Nephron (organoid): ENCODE data around the gene CPOX.

Experiments
- H3K27ac Mint-ChIP-seq, 3 experiments: 2 replicates each; pipeline ENCODE4 v1.8.0; 2020; ENCODE audit warnings: mixed read lengths in 3 of 3, mild to moderate bottlenecking in 2 of 3, moderate library complexity in 1 of 3
- H3K27me3 Mint-ChIP-seq: 2 replicates; pipeline ENCODE4 v1.8.0; 2021; ENCODE audit warnings: low read depth, mild to moderate bottlenecking, moderate library complexity, mixed read lengths
- H3K36me3 Mint-ChIP-seq: 2 replicates; pipeline ENCODE4 v1.8.0; 2020; ENCODE audit warnings: low read depth, mixed read lengths
- H3K4me1 Mint-ChIP-seq: 2 replicates; pipeline ENCODE4 v1.8.0; 2020; ENCODE audit warnings: mixed read lengths
- H3K4me3 Mint-ChIP-seq, 3 experiments: 2 replicates each; pipeline ENCODE4 v1.8.0; 2020; ENCODE audit warnings: mild to moderate bottlenecking in 3 of 3, mixed read lengths in 3 of 3, moderate library complexity in 2 of 3
- H3K9me3 Mint-ChIP-seq: 2 replicates; pipeline ENCODE4 v1.8.0; 2020; ENCODE audit warnings: mixed read lengths
- TF ChIP-seq, protein P1 (sequence below), 3 experiments: fragments of 200-600 bp; sonication (generic); IDR thresholded peaks; one replicate each; pipeline ENCODE4 v1.5.0; 2021; ENCODE audit warnings: antibody characterized with exemption in 3 of 3; ENCODE audit not compliant: unreplicated experiment in 3 of 3

Gene CPOX

DNA sequence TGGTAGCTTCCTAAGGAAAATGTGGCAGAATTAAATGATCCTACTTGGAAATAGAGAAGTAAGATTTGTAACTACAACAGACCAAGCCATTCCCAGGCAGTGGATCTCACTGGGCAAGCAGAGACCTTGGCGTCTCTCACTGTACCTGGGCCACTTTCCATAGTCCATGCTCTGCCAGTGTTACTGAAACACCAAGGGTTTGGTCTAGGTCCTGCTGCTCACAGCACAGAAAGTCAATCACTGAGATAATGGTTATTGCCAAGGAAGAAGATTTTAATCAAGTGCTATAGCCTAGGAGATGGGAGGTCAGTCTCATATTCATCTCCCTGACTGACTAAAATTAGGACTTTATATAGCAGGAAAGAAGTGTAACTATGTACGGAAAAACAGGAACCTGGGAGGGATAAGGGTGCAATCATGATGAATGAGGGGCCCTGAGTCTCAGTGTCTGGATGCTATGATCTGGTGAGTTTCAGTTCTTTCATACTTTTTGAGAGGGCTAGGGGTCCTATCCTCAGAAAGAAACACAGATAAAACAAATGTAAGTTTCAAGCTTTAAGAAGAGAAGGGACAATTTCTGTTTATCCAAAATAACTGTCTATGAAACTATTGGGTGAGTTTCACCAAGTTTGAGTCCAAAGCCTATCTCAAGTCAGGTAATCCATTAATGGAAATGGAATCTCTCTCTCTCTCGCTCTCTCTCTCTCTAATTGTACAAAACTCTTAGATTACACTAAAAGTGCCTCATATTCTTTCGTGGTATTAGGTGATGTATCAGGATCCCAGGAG, 41.0 kb downstream of the CPOX start:
- H3K36me3 Mint-ChIP-seq, result no peaks in the 10 kb centered on the region
- TF ChIP-seq, protein P1, sequence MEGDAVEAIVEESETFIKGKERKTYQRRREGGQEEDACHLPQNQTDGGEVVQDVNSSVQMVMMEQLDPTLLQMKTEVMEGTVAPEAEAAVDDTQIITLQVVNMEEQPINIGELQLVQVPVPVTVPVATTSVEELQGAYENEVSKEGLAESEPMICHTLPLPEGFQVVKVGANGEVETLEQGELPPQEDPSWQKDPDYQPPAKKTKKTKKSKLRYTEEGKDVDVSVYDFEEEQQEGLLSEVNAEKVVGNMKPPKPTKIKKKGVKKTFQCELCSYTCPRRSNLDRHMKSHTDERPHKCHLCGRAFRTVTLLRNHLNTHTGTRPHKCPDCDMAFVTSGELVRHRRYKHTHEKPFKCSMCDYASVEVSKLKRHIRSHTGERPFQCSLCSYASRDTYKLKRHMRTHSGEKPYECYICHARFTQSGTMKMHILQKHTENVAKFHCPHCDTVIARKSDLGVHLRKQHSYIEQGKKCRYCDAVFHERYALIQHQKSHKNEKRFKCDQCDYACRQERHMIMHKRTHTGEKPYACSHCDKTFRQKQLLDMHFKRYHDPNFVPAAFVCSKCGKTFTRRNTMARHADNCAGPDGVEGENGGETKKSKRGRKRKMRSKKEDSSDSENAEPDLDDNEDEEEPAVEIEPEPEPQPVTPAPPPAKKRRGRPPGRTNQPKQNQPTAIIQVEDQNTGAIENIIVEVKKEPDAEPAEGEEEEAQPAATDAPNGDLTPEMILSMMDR (IDR thresholded peaks at IDR 0.05; ENCODE audit: unreplicated experiment in 3 of 3), result no peak
- no peaks in the 10 kb centered on the region for H3K4me1 Mint-ChIP-seq
- no peaks in the 10 kb centered on the region for H3K27me3 Mint-ChIP-seq
- H3K27ac Mint-ChIP-seq, result no peak overlapping the region
- H3K9me3 Mint-ChIP-seq, result no peaks in the 10 kb centered on the region
- no peak overlapping the region for H3K4me3 Mint-ChIP-seq

DNA sequence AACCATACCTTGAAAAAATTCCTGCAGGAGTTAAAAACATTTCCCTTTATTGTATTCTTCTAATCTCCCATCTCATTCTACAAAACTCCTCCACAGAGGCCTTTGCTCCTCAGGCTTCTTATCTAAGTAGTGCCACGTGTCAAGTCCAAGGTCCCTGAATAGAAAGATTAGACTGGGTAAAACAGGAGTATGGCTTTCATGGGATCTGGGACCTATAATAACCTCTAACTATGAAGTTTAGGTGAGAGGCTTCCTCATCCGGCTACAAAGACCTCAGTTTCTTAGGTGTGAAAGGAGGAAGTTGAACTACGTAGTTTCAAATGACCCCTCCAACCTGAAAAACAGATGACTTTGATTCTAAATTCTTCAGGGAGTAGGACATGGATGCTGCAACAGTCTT, 41.7 kb downstream of the CPOX start:
- Mint-ChIP-seq H3K4me3 (no peak overlapping the region), H3K36me3 (no peaks in the 10 kb centered on the region), H3K27me3 (no peaks in the 10 kb centered on the region), H3K4me1 (no peaks in the 10 kb centered on the region), H3K9me3 (no peaks in the 10 kb centered on the region), H3K27ac (no peak overlapping the region)
- TF ChIP-seq, protein P1 (IDR thresholded peaks at IDR 0.05; ENCODE audit: unreplicated experiment in 3 of 3), result no peak

DNA sequence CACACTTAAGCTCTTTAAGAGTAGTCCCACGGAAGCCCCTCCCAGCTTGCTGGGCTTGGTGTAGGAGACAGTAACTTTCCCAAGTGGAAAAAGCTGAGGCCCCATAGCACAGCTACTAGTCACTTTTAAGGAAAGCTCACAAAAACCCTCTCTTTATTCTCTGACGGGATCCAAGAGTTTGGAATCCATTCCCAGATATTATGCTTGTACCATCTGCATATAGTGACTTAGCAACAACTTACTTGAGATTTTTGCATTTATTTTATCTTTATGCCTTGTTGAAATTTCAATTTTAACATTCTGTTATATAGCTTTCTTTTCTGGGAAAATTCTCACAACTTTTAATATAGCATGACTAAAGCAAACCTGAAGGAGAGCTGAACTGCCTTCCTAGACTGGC, 42.2 kb downstream of the CPOX start:
- H3K4me3 Mint-ChIP-seq, result no peak overlapping the region
- no peaks in the 10 kb centered on the region for H3K36me3 Mint-ChIP-seq
- TF ChIP-seq, protein P1 (IDR thresholded peaks at IDR 0.05; ENCODE audit: unreplicated experiment in 3 of 3), result no peak
- no peaks in the 10 kb centered on the region for H3K4me1 Mint-ChIP-seq
- no peaks in the 10 kb centered on the region for H3K9me3 Mint-ChIP-seq
- no peak overlapping the region for H3K27ac Mint-ChIP-seq
- H3K27me3 Mint-ChIP-seq, result no peaks in the 10 kb centered on the region

DNA sequence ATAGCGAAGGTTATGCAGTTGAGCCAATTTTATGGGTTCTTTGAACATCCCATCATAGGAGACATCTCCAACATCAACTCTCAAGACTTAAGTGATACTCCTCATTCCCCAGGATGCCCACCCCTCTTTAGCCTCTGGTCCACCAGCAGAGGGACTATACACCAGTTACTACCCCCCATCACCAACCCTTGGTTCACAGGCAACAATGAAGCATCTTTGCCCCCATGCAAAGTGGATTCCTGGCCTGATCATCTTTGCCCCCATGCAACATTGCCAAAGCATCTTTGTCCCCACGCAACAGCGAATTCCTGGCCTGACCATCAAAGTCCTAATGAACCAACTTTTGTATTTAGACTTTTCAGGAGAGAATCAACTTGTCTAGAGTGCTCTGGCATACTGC, 42.6 kb downstream of the CPOX start:
- Mint-ChIP-seq H3K36me3 (no peaks in the 10 kb centered on the region), H3K27me3 (no peaks in the 10 kb centered on the region), H3K9me3 (no peaks in the 10 kb centered on the region), H3K27ac (no peak overlapping the region), H3K4me3 (no peak overlapping the region), H3K4me1 (no peaks in the 10 kb centered on the region)
- TF ChIP-seq, protein P1 (IDR thresholded peaks at IDR 0.05; ENCODE audit: unreplicated experiment in 3 of 3), result no peak

DNA sequence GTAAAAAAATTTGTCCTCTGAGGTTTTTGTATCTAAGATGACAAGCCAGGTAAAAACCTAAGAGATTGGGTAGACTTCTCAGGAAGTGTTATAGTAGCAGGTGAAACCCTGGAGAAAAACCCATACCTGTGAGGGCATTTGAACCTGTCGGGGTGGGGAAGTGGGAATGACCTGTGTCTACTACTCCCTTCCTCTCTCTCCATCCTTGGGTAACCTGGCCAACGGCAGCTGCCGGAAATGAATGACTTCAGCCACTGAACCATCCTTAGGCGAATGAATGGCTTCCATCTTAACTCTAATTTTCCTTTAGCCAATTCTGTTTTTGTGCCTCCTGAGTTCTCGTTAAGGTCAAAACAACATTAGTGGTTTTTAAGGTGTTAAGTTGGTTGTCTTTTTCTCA, 44.9 kb downstream of the CPOX start:
- no peak overlapping the region for H3K4me3 Mint-ChIP-seq
- H3K36me3 Mint-ChIP-seq, result no peaks in the 10 kb centered on the region
- no peaks in the 10 kb centered on the region for H3K4me1 Mint-ChIP-seq
- peaks cover 3% of the 10 kb centered on the region for H3K27me3 Mint-ChIP-seq
- no peak overlapping the region for H3K27ac Mint-ChIP-seq
- TF ChIP-seq, protein P1 (IDR thresholded peaks at IDR 0.05; ENCODE audit: unreplicated experiment in 3 of 3), result no peak
- H3K9me3 Mint-ChIP-seq, result no peaks in the 10 kb centered on the region

DNA sequence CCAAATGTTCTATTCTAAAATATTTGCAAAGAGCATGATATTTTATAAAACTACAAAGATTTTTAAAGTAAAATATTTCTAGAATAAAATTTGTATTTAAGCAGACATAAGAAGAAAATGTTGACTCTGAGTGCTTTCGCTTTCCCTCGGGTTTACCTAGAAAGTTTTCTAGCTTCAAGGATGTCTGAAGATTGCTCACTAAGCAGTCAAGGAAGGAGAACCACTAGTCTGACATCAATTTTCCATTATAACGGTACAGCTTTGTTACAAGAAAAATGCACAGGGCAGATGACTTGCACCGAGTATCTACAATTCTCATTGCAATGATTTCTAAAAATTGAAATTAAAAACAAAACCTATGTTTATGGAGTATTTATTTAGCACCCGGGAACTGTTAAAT, 47.5 kb downstream of the CPOX start:
- no peaks in the 10 kb centered on the region for H3K9me3 Mint-ChIP-seq
- H3K4me1 Mint-ChIP-seq, result no peaks in the 10 kb centered on the region
- no peak overlapping the region for H3K27ac Mint-ChIP-seq
- H3K4me3 Mint-ChIP-seq, result no peak overlapping the region
- H3K36me3 Mint-ChIP-seq, result no peaks in the 10 kb centered on the region
- peaks cover 3% of the 10 kb centered on the region for H3K27me3 Mint-ChIP-seq
- TF ChIP-seq, protein P1 (IDR thresholded peaks at IDR 0.05; ENCODE audit: unreplicated experiment in 3 of 3), result no peak
